Esophagus mucosa (tissue), 1 donor: ENCODE results near the gene AARSD1. TPM values are rescaled to one million over a fixed set of nuclear protein-coding genes. Genes with fewer than 3 reads are reported as not detected.
"Not testable (repeated sequence)": the region's sequence is repeated elsewhere in the genome, so short reads cannot be mapped to it uniquely, and the experiment has no call there.

Experiments used
- ATAC-seq: fragments of 200-7000 bp; cut with Tn5 transposase; one replicate; pipeline ENCODE4 v1.9.1; 2020
- total RNA-seq: library from RNA; stranded (reverse); gene quantifications from one replicate; pipeline ENCODE4 v1.2.4, GENCODE V29; 2023
- donor health status: DM: yes; HTN: yes; CAD: no.

The AARSD1 gene
- total RNA-seq, 1 donor from 2014 or later = 17.8 TPM

DNA sequence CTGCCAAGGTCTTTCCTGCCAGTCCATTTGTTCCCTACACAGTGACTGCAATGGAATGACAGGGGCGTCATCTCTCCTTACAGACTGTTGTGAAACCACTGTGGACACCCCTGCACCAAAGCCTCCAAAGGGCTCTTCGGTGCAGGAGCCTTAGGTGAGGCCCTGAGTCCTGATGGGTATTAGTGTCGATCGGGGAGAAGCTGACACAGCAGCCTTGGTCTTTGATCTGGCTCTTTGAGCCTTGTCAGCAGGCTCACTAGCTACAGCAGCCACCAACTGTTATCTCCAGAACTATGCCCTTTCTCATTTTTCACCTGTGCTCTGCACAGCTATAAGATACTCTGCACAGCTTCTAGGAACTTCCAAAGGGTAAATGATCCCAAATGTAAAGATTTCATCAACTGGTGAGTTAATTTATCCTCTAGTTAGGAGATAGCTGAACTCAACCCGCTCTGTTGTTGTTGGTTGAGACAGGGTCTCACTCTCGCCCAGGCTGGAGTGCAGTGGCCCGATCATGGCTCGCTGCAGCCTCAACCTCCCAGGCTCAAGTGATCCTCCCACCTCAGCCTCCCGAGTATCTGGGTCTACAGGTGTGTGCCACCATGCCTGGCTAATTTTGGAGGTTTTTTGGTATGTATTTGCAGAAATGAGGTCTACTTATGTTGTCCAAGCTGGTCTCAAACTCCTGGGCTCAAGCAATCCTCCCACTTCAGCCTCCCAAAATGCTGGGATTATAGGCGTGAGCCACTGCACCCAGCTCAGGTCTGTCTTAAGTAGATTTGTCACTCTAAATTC is 44.0 kb downstream of the AARSD1 start:
- no peak for ATAC-seq

DNA sequence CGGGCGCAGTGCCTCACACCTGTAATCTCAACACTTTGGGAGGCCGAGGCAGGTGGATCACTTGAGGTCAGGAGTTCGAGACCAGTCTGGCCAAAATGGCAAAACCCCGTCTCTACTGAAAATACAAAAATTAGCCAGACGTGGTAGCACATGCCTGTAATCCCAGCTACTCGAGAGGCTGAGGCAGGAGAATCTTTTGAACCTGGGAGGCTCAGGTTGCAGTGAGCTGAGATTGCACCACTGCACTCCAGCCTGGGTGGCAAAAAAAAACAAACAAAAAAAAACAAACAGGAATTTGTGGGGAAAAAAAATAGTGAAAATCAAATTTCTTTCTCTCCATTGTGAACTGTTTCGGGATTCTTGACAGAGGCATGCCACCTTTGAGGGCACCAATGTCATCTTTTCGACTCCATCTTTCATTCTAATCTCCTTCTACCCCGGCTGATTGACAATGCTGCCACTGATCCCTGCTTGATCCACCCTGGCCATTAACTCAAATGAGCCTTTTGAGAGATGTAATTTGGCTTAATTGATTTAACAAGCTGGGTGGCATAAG is 44.7 kb downstream of the AARSD1 start:
- not testable (repeated sequence) for ATAC-seq

DNA sequence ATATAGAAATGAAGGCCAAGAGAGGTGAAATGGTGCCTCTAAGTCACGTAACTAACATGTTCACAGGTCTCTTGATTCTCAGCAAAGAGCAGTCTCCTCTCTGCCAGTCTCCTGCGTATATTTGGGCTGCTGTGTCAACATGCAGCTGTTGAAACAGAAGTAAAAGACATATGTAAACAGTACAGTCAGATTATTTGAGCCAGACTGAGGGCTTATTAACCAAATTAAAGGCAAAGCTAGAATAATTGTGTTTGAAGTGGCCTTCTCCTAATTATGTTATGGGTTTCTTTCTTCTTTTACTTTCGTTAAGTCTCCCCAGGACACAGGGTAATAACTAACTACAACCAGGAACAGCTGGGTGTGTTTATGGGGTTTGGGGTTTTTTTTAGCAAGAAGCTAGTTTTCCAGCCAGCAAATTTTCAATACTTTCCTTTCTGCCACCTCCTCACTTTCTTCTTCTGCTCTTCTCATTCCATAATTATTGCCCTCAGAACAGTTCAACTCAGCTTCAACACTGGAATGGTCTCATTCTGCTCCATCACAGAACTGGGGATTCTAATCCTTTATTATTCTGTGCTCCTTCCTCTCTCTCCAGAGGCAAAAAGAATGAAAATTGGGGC is 45.2 kb downstream of the AARSD1 start:
- no peak for ATAC-seq

DNA sequence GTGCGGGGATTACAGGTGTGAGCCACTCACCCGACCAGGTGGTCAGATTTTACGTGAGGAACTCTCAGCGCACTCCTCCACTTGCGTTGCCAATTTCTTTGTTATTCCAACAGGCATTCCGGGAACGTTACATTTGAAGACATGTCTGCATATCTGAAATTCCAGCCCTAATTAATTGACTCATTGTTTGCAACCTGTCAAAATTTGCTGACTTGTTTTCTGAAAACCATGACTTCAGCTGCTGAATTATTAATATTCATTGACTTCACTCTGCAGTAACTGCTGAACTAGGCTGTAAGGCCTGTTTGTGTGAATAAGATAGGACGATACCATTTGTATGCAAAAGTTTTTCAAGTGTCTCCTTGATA is 47.0 kb downstream of the AARSD1 start:
- ATAC-seq = no peak

DNA sequence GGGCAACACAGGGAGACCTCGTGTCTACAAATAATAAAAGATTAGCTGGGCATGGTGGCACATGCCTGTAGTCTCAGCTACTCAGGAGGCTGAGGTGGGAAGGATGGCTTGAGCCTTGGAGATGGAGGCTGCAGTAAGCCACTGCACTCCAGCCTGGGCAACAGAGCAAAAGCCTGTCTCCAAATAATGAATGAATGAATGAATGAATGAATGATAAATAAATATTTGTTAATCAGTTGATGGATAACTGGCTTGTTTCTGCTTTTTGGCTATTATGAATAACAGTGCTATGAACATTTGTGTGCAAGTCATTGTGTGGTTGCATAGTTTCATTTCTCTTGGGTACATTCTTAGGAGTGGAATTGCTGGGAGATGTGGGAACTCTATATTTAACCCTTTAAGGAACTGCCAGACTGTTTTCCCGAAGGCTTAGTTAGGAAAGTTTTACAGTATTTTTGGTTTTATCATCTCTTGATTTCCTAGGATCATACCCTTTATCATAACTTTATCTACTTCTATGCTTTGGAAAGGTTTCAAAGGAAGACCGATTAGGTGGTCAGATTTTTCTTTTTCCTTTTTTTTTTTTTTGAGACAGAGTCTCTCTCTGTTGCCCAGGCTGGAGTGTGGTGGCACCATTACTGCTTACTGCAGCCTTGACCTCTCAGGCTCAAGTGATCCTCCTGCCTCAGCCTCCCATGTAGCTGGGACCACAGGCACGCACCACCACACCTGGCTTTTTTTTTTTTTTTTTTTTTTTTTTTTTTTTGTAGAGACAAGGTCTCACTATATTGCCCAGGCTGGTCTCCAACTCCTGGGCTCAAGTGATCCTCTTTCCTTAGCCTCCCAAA is 47.6 kb downstream of the AARSD1 start:
- not testable (repeated sequence) for ATAC-seq

DNA sequence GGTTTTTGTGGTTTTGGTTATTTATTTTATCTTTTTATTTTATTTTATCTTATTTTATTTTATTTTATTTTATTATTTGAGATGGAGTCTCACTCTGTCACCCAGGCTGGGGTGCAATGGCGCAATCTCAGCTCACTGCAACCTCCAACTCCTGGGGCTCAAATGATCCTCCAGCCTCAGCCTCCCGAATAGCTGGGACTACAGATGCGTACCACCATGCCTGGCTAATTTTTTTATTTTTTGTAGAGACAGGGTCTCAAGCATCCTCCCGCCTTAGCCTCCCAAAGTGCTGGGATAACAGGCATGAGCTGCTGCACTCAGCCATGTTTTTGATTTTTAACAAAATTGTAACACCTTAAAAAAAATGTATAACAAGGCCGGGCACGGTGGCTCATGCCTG is 49.0 kb downstream of the AARSD1 start:
- ATAC-seq = not testable (repeated sequence)

DNA sequence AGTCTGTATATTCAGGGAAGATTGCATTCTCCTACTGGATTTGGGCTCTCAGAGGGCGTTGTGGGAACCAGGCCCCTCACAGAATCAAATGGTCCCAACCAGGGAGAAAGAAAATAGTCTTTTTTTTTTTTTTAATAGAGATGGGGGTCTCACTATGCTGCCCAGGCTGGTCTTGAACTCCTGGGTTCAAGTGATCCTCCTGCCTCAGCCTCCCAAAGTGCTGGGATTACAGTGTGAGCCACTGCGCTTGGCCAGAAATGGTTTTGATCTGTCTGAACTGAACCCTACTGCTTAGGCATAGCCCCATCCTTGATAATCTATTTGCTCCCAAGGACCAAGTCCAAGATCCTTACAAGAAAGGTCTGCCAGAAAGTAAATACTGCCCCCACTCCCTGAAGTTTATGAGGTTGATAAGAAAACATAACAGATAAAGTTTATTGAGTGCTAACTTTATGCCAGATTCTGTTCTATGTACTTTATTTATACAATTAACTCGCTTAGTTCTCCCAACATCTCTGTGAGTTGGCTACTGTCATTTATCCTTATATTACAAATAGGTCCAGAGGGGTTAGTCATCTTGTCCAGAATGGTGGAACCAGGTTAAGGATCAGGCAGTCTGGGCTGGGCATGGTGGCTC is 50.2 kb downstream of the AARSD1 start:
- ATAC-seq = no peak

DNA sequence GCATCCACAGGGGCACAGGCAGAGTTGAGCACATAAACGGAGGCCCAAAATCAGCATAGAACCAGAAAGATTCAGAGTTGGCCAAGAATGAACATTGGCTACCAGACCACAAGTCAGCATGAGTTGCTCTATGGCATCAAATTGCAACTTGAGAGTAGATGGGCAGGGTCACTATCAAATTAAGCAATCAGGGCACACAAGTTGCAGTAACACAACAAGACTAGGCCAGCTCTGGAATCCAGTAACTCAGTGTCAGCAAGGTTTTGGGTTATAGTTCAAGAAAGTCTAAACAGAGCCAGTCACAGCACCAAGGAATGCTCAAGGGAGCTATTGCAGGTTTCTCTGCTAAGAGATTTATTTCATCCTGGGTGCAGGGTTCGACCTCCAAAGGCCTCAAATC is 50.7 kb downstream of the AARSD1 start:
- ATAC-seq = no peak

DNA sequence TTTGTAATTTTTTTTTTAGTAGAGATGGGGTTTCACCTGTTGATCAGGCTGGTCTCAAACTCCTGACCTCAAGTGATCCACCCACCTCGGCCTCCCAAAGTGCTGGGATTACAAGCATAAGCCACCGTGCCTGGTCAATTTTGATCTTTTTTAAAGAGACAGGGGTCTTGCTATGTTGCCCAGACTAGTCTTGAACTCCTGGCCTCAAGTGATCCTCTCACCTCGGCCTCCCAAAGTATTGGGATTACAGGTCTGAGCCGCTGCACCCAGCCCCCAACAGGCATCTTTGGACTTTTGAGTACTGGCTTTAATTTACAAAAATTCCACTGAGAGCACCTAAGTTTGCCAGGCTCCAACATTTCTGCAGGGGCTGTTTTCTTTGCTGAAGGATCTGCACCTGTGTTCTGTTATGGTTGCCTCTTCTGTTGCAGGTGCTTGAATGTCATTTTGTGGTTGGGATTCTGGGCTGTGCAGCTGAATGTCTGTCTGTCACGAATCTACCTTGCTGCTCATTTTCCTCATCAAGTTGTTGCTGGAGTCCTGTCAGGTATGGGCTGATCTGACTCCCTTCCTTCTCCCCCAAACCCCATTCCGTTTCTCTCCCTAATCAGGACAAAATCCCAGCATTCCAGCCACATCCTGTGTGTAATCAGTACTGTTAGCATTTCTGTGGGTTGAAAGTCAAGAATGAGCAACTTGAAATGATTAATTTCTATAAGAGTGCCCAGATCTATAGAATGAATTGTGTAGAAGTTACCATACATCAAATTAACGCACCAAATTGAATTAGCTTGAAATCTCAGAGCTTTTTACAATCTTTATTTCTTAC is 55.2 kb downstream of the AARSD1 start:
- ATAC-seq = no peak

DNA sequence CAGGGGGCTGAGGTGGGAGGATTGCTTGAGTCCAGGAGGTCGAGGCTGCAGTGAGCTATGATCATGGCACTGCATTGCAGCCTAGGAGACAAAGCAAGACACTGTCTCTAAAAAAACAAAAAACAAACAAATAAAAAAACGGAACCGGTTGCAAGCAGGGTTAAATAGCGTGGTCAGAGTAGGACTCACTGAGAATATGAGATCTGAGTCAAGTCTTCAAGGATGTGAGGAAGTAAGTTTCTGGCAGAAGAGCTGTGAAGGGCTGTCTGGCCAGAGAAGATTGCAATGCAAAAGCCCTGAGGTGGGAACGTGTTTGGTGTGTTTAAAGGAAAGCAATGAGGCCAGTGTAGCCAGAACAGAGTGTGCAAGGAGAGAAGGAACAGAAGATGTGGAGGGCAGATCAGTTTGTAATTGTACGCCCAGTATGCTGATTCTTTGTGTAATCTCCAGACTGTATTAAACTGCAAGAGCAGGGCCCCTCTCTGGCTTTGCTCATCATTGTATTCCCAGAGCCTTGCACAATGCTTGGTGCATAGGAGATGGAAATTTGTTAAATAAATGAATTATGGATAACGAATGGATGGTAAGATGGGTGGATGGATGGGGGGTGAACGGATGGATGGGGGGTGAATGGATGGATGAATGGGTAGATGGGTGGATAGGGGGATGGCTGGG is 57.3 kb downstream of the AARSD1 start:
- no peak for ATAC-seq

DNA sequence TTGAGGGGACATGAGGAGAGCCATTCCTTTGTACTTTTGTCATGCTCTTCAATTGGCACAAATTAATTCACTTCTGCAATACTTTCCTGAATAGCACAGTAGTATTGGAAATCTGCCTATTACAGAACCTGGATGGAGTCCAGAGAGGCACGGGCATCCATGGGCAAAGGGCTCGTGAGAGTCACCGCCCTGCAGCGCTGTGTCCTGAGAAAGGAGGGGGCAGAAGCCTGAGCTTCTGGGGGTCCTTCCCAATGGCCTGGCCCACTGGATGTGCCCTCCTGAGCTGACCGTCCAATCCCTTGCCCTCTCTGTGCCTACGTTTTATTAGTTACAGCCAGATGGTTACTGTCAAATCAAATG is 60.2 kb downstream of the AARSD1 start:
- ATAC-seq = no peak

DNA sequence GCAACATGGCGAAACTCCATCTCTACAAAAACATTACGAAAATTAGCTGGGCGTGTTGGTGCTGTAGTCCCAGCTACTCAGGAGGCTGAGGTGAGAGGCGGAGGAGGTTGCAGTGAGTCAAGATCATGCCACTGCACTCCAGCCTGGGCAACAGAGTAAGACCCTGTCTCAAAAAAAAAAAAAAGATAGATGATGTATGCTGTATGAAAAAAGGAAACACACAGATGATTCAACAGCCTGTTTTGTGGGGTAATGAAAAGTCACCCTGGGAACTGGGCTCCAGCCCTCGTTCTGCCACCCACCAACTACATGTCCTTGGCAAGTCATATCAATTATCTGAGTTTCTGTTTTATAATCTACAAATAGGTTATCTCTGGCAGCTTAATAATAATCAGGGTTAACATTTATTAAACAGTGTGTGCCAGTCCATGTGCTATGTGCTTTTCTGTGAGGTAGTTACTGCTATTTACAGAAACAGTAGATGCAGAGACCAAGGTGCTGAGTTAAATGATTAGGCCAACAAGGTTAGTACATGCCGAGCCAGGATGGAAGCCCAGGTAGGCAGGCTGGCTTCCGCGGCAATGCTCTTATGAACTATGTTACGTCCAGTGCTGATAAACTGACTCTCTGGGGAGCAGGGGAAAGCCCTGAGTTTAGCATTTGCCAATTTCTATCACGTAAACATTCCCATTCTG is 62.6 kb downstream of the AARSD1 start:
- ATAC-seq = no peak

Other genes starting within 250 kb of the AARSD1 start
- 14.4 TPM for gene EZH1, start 219.4 kb downstream of the AARSD1 start, total RNA-seq
- 4.5 TPM for gene RAMP2, start 203.2 kb downstream of the AARSD1 start, total RNA-seq
- 70.9 TPM for gene VPS25, start 191.0 kb downstream of the AARSD1 start, total RNA-seq
- 0.40 TPM for gene WNK4, start 183.8 kb downstream of the AARSD1 start, total RNA-seq
- gene COA3, start 165.8 kb downstream of the AARSD1 start, total RNA-seq = 104 TPM
- gene CNTD1, start 165.6 kb downstream of the AARSD1 start, total RNA-seq = not detected
- gene BECN1, start 140.2 kb downstream of the AARSD1 start, total RNA-seq = 77.2 TPM
- 96.6 TPM for gene PSME3, start 131.1 kb downstream of the AARSD1 start, total RNA-seq
- 0.44 TPM for gene AOC2, start 119.9 kb downstream of the AARSD1 start, total RNA-seq
- 5.7 TPM for gene AOC3, start 113.3 kb downstream of the AARSD1 start, total RNA-seq
- not detected for gene G6PC1, start 63.7 kb downstream of the AARSD1 start, total RNA-seq
- 0.28 TPM for gene PTGES3L, start 15.6 kb upstream of the AARSD1 start, total RNA-seq
- 5.8 TPM for gene RUNDC1, start 16.1 kb upstream of the AARSD1 start, total RNA-seq
- gene RPL27, start 34.0 kb upstream of the AARSD1 start, total RNA-seq = 1,265 TPM
- 7.7 TPM for gene IFI35, start 42.3 kb upstream of the AARSD1 start, total RNA-seq
- gene VAT1, start 57.9 kb upstream of the AARSD1 start, total RNA-seq = 83.5 TPM
- gene RND2, start 60.8 kb upstream of the AARSD1 start, total RNA-seq = 0.16 TPM
- 13.0 TPM for gene BRCA1, start 160.9 kb upstream of the AARSD1 start, total RNA-seq
- 32.7 TPM for gene NBR1, start 206.8 kb upstream of the AARSD1 start, total RNA-seq
- gene TMEM106A, start 247.4 kb upstream of the AARSD1 start, total RNA-seq = 1.3 TPM